ENCODE measurements around the gene LST1.

Gene LST1

DNA sequence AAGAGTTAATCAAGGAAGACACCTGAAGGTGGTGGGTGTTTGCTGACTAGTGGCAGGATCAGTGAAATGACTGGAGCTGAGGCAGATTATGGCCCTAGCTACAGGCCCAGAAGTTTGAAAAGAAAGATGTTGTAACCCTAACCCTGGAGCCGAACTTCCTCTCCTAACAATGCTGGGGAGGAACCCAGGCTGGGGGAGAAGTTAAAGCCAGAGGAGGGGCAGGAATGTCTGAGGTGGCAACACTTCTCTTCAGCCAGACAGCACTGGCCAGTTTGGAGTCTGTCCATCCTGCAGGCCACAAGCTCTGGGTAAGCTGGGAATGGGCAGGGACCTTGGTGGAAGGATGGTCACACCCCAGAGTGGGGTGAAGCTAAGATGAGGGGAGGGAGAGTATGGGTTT lies at the start of gene LST1:
Gene LST1 (plus strand): TSS at position 270 of the 400 bp plus-strand sequence. CDS start 1,023 bp downstream, outside the sequence.
- TF ChIP-seq, protein P1, sequence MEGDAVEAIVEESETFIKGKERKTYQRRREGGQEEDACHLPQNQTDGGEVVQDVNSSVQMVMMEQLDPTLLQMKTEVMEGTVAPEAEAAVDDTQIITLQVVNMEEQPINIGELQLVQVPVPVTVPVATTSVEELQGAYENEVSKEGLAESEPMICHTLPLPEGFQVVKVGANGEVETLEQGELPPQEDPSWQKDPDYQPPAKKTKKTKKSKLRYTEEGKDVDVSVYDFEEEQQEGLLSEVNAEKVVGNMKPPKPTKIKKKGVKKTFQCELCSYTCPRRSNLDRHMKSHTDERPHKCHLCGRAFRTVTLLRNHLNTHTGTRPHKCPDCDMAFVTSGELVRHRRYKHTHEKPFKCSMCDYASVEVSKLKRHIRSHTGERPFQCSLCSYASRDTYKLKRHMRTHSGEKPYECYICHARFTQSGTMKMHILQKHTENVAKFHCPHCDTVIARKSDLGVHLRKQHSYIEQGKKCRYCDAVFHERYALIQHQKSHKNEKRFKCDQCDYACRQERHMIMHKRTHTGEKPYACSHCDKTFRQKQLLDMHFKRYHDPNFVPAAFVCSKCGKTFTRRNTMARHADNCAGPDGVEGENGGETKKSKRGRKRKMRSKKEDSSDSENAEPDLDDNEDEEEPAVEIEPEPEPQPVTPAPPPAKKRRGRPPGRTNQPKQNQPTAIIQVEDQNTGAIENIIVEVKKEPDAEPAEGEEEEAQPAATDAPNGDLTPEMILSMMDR (IDR thresholded peaks at IDR 0.05; ENCODE audit: low read depth, low read length), result no peak
- H3K4me3 ChIP-seq (ENCODE audit: low read depth, low read length), result no peak within 1 kb of the TSS
- in situ Hi-C loops (cut with HindIII; ENCODE audit: low sequenced_read_pairs), result no loop called here
- DNase-seq (ENCODE audit: low read depth, low spot score), result no peak

DNA sequence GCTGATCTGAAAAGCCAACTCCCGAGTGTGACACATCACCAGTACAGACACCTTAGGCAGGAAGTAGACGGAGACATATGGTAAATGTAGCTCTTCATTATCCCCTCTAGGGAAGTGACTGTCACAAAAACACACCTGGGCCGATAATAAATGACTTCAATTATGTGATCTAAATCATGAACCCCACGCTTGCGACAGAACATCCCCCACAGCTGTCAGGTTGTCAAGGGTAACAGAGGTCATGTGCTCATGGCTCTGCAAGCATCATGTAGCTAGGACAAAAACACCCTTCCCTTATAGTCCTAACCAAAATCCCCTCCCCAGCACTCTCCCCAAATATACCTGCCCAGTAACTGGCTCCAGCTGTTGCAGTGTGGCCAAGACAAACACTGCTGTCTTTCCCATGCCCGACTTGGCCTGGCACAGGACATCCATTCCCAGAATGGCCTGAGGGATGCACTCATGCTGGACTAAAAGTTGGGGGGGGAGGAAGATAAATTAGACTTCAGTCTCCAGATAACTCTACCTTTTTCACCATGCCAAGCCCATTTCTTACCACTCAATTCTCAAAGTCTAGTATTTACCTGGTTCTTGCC lies 47.2 kb upstream of the LST1 start:
- in situ Hi-C loops (cut with HindIII; ENCODE audit: low sequenced_read_pairs), result no loop called here
- no peak overlapping the region for H3K4me3 ChIP-seq (ENCODE audit: low read depth, low read length)
- DNase-seq (ENCODE audit: low read depth, low spot score), result no peak
- TF ChIP-seq, protein P1 (IDR thresholded peaks at IDR 0.05; ENCODE audit: low read depth, low read length), result no peak

DNA sequence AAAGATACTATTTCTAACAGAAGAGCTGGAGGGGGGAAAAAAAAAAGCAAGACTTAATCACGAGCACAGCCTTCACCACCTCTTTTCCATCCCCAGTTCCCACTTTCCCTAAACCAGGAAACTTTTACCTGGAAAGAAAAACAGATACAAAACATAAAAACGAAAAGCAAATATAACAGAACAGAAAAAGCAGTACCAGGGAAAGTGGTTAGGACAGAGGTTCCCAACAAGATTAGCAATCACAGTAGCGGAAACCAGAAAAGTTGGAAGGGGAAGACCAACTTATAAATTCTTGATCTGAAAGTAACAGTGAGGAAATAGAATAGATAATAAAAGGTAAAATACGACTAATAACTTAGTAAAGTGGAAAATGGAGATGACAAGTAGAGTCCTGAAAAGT lies 45.4 kb upstream of the LST1 start:
- H3K4me3 ChIP-seq (ENCODE audit: low read depth, low read length), result peak overlapping the region; percentile 98
- TF ChIP-seq, protein P1 (IDR thresholded peaks at IDR 0.05; ENCODE audit: low read depth, low read length), result no peak
- in situ Hi-C loops (cut with HindIII; ENCODE audit: low sequenced_read_pairs), result no loop called here
- DNase-seq (ENCODE audit: low read depth, low spot score), result no peak

DNA sequence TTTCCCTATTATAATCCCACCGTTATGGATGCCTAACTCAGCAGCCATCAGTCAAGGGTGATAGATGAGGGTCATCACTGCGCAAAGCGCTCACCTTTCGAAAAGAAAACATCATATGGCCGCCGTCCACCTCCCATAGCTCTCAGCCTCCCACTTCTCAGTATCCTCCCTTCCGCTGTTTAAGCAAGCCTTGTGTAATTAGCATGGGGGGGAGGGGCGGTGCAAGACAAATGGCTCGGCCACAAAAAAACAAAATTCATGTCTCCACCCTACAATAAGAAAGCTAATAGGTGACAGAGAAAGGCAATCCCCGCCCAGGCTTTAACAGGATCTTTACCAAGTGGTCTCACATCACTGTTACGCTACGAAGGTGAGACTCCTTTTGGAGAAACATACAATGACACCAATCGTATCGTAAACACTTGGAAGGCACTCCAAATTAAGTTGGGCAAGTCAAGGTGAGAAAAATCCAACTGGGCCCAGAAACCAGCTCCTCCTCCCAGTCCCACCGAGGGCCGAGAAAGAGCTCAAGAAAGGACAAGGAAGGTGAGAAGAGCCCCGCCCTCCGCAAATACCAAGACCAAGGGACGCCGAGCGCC lies 44.9 kb upstream of the LST1 start:
- TF ChIP-seq, protein P1 (IDR thresholded peaks at IDR 0.05; ENCODE audit: low read depth, low read length), result no peak
- peak overlapping the region; percentile 98 for H3K4me3 ChIP-seq (ENCODE audit: low read depth, low read length)
- peak; percentile 53 for DNase-seq (ENCODE audit: low read depth, low spot score)
- in situ Hi-C loops (cut with HindIII; ENCODE audit: low sequenced_read_pairs), result no loop called here

DNA sequence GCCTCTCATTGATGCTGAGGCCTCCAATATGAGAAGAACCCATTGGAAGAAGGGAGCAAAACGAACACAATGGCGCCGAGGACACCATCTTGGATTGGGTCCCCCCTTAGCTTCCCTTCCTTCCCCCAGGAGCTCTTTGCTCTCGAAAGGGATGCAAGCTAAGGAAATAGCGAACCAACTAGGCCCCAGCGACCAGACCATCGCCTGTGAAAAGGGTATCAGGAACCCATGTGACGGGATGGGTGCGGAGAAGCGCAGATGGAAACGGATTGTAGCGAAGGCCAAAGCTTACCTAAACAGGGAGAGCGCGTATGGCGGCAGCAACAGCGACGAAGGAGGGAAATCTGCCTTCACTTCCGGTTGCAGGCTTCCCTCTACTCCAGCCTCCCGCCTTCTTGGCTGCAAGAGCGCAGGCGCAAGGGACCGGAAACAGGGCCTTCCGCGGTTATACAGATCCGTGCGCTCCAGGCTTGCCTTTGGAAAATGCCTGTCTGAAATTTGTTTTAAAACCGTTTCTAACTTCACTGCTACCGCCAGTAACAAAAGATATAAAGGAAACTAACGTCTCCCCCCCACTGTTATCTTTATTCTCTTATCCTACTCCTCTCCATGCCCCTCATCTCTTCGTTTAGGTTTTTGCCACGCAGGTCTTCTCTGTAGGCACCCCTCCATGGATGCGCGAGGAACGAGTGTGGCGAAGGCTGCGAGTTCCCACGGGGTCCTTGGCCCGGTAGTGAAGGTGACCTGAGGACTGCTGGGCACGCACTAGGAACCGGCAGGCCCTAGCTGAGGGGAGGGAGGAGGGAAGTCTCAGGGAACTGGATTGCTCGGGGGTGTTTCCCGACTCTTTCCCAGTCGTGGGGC lies 44.2 kb upstream of the LST1 start, which contains the start of gene DDX39B:
Gene DDX39B (minus strand): TSS at position 346 of the 864 bp plus-strand sequence. CDS start 1,471 bp downstream, outside the sequence.
- in situ Hi-C loops (cut with HindIII; ENCODE audit: low sequenced_read_pairs), result no loop called here
- peak within 1 kb of the TSS; percentile 98 for H3K4me3 ChIP-seq (ENCODE audit: low read depth, low read length)
- TF ChIP-seq, protein P1 (IDR thresholded peaks at IDR 0.05; ENCODE audit: low read depth, low read length), result no peak
- peak; percentile 98 for DNase-seq (ENCODE audit: low read depth, low spot score)

DNA sequence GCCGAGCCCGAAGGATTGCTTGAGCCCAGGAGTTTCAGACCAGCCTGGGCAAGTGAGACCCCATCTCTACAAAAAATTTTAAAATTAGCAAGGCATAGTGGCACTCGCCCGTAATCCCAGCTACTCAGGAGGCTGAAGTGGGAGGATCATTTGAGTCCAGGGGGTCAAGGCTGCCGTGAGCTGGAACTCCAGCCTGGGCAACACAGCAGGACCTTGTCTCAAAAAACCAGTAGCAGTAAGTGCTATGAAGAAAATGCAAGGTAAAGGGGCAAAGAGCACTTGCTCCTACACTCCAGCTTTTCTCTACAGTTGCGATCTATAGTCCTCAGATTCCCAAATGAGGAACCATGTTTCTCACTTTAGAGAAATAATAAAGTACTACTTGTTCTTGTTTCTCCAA lies 42.4 kb upstream of the LST1 start:
- in situ Hi-C loops (cut with HindIII; ENCODE audit: low sequenced_read_pairs), result no loop called here
- H3K4me3 ChIP-seq (ENCODE audit: low read depth, low read length), result no peak overlapping the region
- DNase-seq (ENCODE audit: low read depth, low spot score), result no peak
- TF ChIP-seq, protein P1 (IDR thresholded peaks at IDR 0.05; ENCODE audit: low read depth, low read length), result no peak
